Suprapubic skin (tissue), 4 donors: Measurements from ENCODE around the gene BCKDK. TPM values are rescaled to one million over a fixed set of nuclear protein-coding genes. Genes with fewer than 3 reads are reported as not detected.

Source experiments
- DNase-seq, 2 donors: peaks; one replicate each; pipeline ENCODE4 v3.0.0-alpha.2; 2019; ENCODE audit warnings: low spot score in 2 of 2
- H3K27ac ChIP-seq: fragments of 200-600 bp; sonication (generic); one replicate; pipeline ENCODE4 v1.5.1; 2019
- H3K27me3 ChIP-seq: fragments of 200-600 bp; sonication (generic); one replicate; pipeline ENCODE4 v1.5.1; 2019
- H3K36me3 ChIP-seq: fragments of 200-600 bp; sonication (generic); one replicate; pipeline ENCODE4 v1.5.1; 2019
- H3K4me1 ChIP-seq: fragments of 200-600 bp; sonication (generic); one replicate; pipeline ENCODE4 v1.5.1; 2019
- H3K4me3 ChIP-seq: fragments of 200-600 bp; sonication (generic); one replicate; pipeline ENCODE4 v1.5.1; 2019; ENCODE audit warnings: mild to moderate bottlenecking
- H3K9me3 ChIP-seq: fragments of 200-600 bp; sonication (generic); one replicate; pipeline ENCODE4 v1.5.1; 2019
- EP300 ChIP-seq: sonication (generic); formaldehyde crosslinking; IDR thresholded peaks from one replicate; pipeline ENCODE4 v1.6.1; 2017; ENCODE audit warnings: antibody characterized with exemption
- POLR2A ChIP-seq, 2 donors: fragments of 450-650 bp; IDR thresholded peaks; one replicate each; pipeline ENCODE4 v1.6.1; 2017; ENCODE audit warnings: antibody characterized with exemption in 2 of 2, mild to moderate bottlenecking in 2 of 2, moderate library complexity in 2 of 2
- POLR2AphosphoS5 ChIP-seq, 3 donors: sonication (generic); formaldehyde crosslinking; IDR thresholded peaks; one replicate each; pipeline ENCODE4 v1.6.1; 2017; ENCODE audit warnings: antibody characterized with exemption in 3 of 3
- WGBS: methylation state at CpG from one replicate; pipeline ENCODE4 v1.1.5; 2018; 5-methylcytosine and 5-hydroxymethylcytosine counted together
- total RNA-seq, 4 donors: library from RNA; depleted of rRNA; stranded (reverse); fragments of >200 nt; gene quantifications; one replicate each; pipeline ENCODE4 v1.1.0, GENCODE V29; 2016
- TF ChIP-seq, protein P1 (sequence below), 2 donors: fragments of 200-600 bp in 1 of 2; fragments of 450-650 bp in 1 of 2; sonication (generic) in 1 of 2; IDR thresholded peaks; one replicate each; pipeline ENCODE4 v1.5.1; 2016 to 2019; ENCODE audit warnings: antibody characterized with exemption in 2 of 2, mild to moderate bottlenecking in 1 of 2, moderate library complexity in 1 of 2

BCKDK gene
- total RNA-seq, 4 donors from 2014 or later: 51.0 to 63.2 (median 58.2) TPM

DNA sequence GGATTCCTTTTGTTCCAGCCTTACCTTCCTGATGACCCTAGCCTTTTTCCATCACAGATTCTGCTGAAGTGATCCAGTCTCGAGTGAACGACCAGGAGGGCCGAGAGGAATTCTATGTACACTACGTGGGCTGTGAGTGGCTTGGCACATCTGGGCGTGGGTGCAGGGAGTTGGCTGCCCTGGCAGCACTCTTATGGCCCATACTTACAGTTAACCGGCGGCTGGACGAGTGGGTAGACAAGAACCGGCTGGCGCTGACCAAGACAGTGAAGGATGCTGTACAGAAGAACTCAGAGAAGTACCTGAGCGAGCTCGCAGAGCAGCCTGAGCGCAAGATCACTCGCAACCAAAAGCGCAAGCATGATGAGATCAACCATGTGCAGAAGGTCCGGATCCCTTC lies 11.9 kb downstream of the BCKDK start:
- TF ChIP-seq POLR2A (IDR thresholded peaks at IDR 0.05) (no peak), POLR2AphosphoS5 (IDR thresholded peaks at IDR 0.05) (no peak), EP300 (no peak)
- TF ChIP-seq, protein P1, sequence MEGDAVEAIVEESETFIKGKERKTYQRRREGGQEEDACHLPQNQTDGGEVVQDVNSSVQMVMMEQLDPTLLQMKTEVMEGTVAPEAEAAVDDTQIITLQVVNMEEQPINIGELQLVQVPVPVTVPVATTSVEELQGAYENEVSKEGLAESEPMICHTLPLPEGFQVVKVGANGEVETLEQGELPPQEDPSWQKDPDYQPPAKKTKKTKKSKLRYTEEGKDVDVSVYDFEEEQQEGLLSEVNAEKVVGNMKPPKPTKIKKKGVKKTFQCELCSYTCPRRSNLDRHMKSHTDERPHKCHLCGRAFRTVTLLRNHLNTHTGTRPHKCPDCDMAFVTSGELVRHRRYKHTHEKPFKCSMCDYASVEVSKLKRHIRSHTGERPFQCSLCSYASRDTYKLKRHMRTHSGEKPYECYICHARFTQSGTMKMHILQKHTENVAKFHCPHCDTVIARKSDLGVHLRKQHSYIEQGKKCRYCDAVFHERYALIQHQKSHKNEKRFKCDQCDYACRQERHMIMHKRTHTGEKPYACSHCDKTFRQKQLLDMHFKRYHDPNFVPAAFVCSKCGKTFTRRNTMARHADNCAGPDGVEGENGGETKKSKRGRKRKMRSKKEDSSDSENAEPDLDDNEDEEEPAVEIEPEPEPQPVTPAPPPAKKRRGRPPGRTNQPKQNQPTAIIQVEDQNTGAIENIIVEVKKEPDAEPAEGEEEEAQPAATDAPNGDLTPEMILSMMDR (IDR thresholded peaks at IDR 0.05): no peak
- no peaks in the 10 kb centered on the region for H3K27me3 ChIP-seq
- no peak for DNase-seq
- peaks cover 29% of the 10 kb centered on the region for H3K4me1 ChIP-seq
- WGBS: 92% methylated on average over 16 of the region's 16 CpGs
- peaks cover 42% of the 10 kb centered on the region for H3K36me3 ChIP-seq
- H3K4me3 ChIP-seq: no peak overlapping the region
- no peaks in the 10 kb centered on the region for H3K9me3 ChIP-seq
- H3K27ac ChIP-seq: no peak overlapping the region

DNA sequence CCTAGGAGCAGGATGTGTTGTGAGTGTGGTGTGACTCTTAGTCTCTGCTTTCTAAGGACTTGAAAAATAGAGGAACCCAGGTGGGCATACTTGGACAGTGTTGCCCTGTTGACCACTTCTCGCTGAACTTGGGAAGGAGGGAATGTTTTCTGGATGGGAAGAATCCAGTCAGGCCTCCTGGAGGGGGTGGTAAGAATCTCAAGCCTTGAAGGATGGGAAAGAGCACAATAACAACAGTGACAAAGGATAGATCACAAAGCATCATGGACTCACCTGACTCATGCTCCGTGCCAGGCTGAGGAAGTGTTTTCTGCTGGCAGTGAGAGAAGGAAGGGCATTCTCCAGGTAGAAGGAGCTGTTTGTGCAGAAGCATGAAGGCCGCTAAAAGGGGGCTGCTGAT lies 17.7 kb downstream of the BCKDK start:
- Histone ChIP-seq H3K27me3 (no peaks in the 10 kb centered on the region), H3K4me1 (peaks cover 24% of the 10 kb centered on the region), H3K27ac (no peak overlapping the region), H3K4me3 (no peak overlapping the region), H3K36me3 (peaks cover 57% of the 10 kb centered on the region), H3K9me3 (no peaks in the 10 kb centered on the region)
- DNase-seq: no peak
- TF ChIP-seq POLR2A (IDR thresholded peaks at IDR 0.05) (no peak), POLR2AphosphoS5 (IDR thresholded peaks at IDR 0.05) (no peak)
- TF ChIP-seq, protein P1 (IDR thresholded peaks at IDR 0.05): no peak
- 88% methylated on average over 3 of the region's 3 CpGs for WGBS

DNA sequence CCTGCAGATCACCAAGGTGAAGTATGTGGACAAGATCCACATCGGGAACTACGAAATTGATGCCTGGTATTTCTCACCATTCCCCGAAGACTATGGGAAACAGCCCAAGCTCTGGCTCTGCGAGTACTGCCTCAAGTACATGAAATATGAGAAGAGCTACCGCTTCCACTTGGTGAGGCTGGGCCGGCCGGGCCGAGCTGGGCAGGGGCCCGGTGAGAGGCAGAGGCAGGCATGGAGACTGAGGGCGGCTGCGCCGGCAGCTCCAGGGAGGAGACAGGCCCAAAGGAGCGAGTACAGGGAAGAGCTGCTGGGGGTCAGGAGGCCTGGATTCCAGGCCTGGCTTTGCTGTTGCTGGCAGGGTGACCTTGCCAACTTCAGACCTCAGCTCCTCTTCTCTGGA lies 19.0 kb downstream of the BCKDK start:
- Histone ChIP-seq H3K4me1 (peaks cover 38% of the 10 kb centered on the region), H3K9me3 (no peaks in the 10 kb centered on the region), H3K27ac (peak overlapping the region; percentile 83), H3K36me3 (peaks cover 53% of the 10 kb centered on the region), H3K27me3 (no peaks in the 10 kb centered on the region), H3K4me3 (no peak overlapping the region)
- DNase-seq: no peak
- TF ChIP-seq, protein P1 (IDR thresholded peaks at IDR 0.05): no peak
- no peak for TF ChIP-seq EP300
- TF ChIP-seq POLR2A (IDR thresholded peaks at IDR 0.05): no peak
- TF ChIP-seq POLR2AphosphoS5 (IDR thresholded peaks at IDR 0.05): no peak
- 89% methylated on average over 13 of the region's 13 CpGs for WGBS

DNA sequence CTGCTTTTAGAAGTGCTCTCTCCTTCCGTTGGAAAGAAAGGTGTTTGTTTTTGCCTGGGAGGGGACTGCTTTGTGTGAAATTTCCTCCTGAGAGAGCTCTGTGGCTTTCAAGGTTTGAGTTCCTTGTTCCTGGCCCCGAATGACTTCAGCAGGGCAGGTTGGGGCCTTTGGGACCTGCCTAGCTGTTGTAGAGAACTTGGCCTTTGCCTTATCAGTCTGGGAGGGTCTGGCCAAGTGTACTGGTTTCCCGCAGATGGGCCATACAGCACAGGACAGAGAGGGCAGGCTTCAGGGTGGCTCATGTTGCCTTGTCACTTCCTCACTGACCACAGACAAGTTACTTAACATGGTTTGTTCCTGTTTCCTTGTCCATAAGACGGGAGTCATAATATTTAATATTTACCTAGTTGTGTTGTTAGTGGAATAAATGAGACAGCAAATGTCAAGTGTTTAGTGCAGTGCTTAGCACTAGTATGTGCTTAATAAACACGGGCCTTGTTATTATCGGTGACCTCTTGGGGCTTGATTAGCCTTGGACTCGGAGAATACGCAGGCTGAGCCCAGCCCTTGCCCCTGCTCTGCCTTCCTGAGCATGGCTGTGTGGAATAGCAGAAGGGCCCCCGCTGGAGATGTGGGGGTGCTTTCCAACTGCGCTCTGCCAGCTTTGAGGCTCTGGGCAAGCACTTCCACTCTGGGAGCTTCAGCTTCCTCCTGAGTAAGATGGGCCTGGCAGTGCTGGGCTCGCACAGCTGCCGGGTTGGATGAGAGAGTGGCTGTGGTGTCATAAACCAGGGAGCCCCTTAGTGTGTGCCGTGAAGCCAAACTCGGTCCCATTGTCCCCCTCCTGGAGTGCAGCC lies 20.8 kb downstream of the BCKDK start:
- no peak for DNase-seq
- no peaks in the 10 kb centered on the region for H3K27me3 ChIP-seq
- no peak overlapping the region for H3K4me3 ChIP-seq
- 72% methylated on average over 12 of the region's 14 CpGs for WGBS
- H3K9me3 ChIP-seq: no peaks in the 10 kb centered on the region
- peak in 1 of 2 donors; percentile 32 for TF ChIP-seq POLR2A (IDR thresholded peaks at IDR 0.05)
- TF ChIP-seq EP300: no peak
- TF ChIP-seq, protein P1 (IDR thresholded peaks at IDR 0.05): no peak
- TF ChIP-seq POLR2AphosphoS5 (IDR thresholded peaks at IDR 0.05): no peak
- H3K4me1 ChIP-seq: peaks cover 55% of the 10 kb centered on the region
- H3K27ac ChIP-seq: peak overlapping the region; percentile 83
- H3K36me3 ChIP-seq: peaks cover 44% of the 10 kb centered on the region

DNA sequence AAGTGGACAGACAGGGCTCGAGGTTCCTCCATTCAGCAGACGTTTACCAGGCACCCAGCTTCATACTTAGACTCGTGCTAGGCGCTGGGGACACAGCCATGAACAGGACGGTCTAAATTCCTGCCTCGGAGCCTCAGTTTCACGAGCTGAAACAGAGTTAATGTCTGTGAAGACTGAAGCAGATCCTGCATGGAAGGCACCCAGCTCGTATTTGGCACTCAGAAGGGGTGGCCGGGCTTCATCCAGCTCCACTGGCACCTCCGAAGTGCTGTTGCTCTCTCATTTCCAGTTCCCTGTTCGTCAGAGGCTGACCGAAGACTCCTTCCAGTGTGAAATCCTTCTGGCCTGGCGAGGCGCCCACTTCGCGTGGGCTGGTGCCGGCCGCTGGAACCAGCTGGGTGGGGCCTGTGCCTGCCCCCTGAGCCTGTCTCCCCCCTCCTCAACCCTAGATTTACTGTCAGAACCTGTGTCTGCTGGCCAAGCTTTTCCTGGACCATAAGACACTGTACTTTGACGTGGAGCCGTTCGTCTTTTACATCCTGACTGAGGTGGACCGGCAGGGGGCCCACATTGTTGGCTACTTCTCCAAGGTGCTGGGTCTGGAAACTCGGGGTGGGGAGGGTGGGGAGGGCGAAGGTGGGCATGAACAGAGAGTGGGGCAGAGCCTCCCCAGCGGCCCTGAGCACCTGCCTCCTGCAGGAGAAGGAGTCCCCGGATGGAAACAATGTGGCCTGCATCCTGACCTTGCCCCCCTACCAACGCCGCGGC lies 21.6 kb downstream of the BCKDK start:
- WGBS: 66% methylated on average over 22 of the region's 29 CpGs
- TF ChIP-seq, protein P1 (IDR thresholded peaks at IDR 0.05): no peak
- no peak for TF ChIP-seq POLR2A (IDR thresholded peaks at IDR 0.05)
- TF ChIP-seq POLR2AphosphoS5 (IDR thresholded peaks at IDR 0.05): no peak
- no peak for TF ChIP-seq EP300
- Histone ChIP-seq H3K27me3 (no peaks in the 10 kb centered on the region), H3K9me3 (no peaks in the 10 kb centered on the region), H3K27ac (peak overlapping the region; percentile 83), H3K36me3 (peaks cover 44% of the 10 kb centered on the region), H3K4me1 (peaks cover 63% of the 10 kb centered on the region), H3K4me3 (no peak overlapping the region)
- DNase-seq: no peak
